ENCODE data around the gene NSUN3. TPM values are rescaled to one million over a fixed set of nuclear protein-coding genes. Genes with fewer than 3 reads are reported as not detected.

Gene NSUN3
- total and polyA plus RNA-seq, 2 of the 8 experiments (the other 6 are each of a cell fraction or from before 2014, with no cell fraction given), result 2.1 to 5.1 TPM

- Histone ChIP-seq H2AK5ac (ENCODE audit: low read depth, low read length) (no peak overlapping the region), H3K27ac (ENCODE audit: low read depth, low read length) (no peak overlapping the region), H4K5ac (ENCODE audit: insufficient read length, low read depth, low read length) (no peak overlapping the region), H2AFZ (ENCODE audit: low read length) (no peak overlapping the region), H3K4ac (replicated peaks; ENCODE audit: insufficient read length, low read depth, low read length) (no peak overlapping the region), H3K14ac (ENCODE audit: insufficient read length) (no peak overlapping the region), H3K4me1 (replicated peaks in 1 of 4; ENCODE audit: control insufficient read depth in 3 of 4, insufficient read depth in 4 of 4, low read length in 3 of 4) (no peaks in the 10 kb centered on the region), H4K8ac (ENCODE audit: extremely low read depth, insufficient read depth, low read length) (no peak overlapping the region), H3K36me3 (ENCODE audit: control insufficient read depth in 2 of 4, insufficient read depth in 4 of 4, low read length in 3 of 4) (peaks cover 0 to 5% (median 3%) of the 10 kb centered on the region in 4 experiments; a peak in 4 of 8 replicates), H3K9me3 (ENCODE audit: insufficient read depth in 2 of 2, low read depth in 1 of 2, low read length in 1 of 2) (no peaks in the 10 kb centered on the region), H3K79me2 (ENCODE audit: control insufficient read depth in 1 of 2, insufficient read depth in 2 of 2, low read length in 2 of 2) (no peaks in the 10 kb centered on the region), H3K9ac (replicated peaks in 1 of 4; ENCODE audit: extremely low read depth in 1 of 4, low read depth in 3 of 4, low read length in 3 of 4) (no peak overlapping the region), H3K27me3 (replicated peaks in 1 of 4; ENCODE audit: control insufficient read depth in 3 of 4, extremely low read depth in 1 of 4, insufficient read depth in 3 of 4, low read length in 3 of 4) (no peaks in the 10 kb centered on the region), H2BK20ac (ENCODE audit: low read length) (no peak overlapping the region), H3K56ac (replicated peaks; ENCODE audit: insufficient read length, low read depth, low read length) (no peak overlapping the region), H3K4me2 (ENCODE audit: insufficient read depth in 1 of 2, low read depth in 2 of 2, low read length in 2 of 2) (no peak overlapping the region), H2BK12ac (ENCODE audit: low read depth, low read length) (no peak overlapping the region), H3K79me1 (ENCODE audit: low read depth, low read length) (no peaks in the 10 kb centered on the region), H4K20me1 (replicated peaks in 1 of 2; ENCODE audit: control insufficient read depth in 1 of 2, insufficient read depth in 2 of 2, low read length in 2 of 2) (no peaks in the 10 kb centered on the region), H2BK120ac (replicated peaks; ENCODE audit: low read depth, low read length) (no peak overlapping the region), H4K91ac (replicated peaks; ENCODE audit: insufficient read length, low read length) (no peak overlapping the region), H3K4me3 (ENCODE audit: extremely low read depth in 1 of 4, insufficient read depth in 2 of 4, low read depth in 3 of 4, low read length in 4 of 4) (no peak overlapping the region), H2BK5ac (ENCODE audit: low read depth, low read length) (no peak overlapping the region), H3K23me2 (ENCODE audit: low read depth, low read length) (no peaks in the 10 kb centered on the region), H3K23ac (ENCODE audit: insufficient read length) (no peak overlapping the region), H3K18ac (ENCODE audit: extremely low read depth, low read length) (no peak overlapping the region), H2BK15ac (ENCODE audit: low read length) (no peak overlapping the region)
- ChIA-PET CTCF (ENCODE audit: partially characterized antibody) (no interaction called here), POLR2A (ENCODE audit: partially characterized antibody) (no interaction called here)
- DNase-seq (ENCODE audit: low read depth in 1 of 2, low spot score in 2 of 2), result no peak
- WGBS, 2 experiments (ENCODE audit: extremely low coverage in 1 of 2, insufficient coverage in 1 of 2, insufficient read length in 1 of 2, insufficient replicate concordance in 2 of 2, low coverage in 1 of 2, low lambda C conversion rate in 2 of 2, missing lambda C conversion rate in 1 of 2), result 92% methylated on average over 3 of the region's 3 CpGs; no CpG with 5 or more reads in 1 of the 2 experiments
- no peak for FAIRE-seq
- TF ChIP-seq RFX5 (IDR thresholded peaks at IDR 0.05; ENCODE audit: borderline replicate concordance, low read depth, low read length) (no peak), SIRT6 (IDR thresholded peaks at IDR 0.05; ENCODE audit: low read length) (no peak), YY1 (IDR thresholded peaks at IDR 0.05; ENCODE audit: low read depth, low read length) (no peak), ATF2 (IDR thresholded peaks at IDR 0.05; ENCODE audit: low read length) (no peak), GABPA (IDR thresholded peaks at IDR 0.05; ENCODE audit: borderline replicate concordance, insufficient read depth, low read length) (no peak), CBX8 (IDR thresholded peaks at IDR 0.05; ENCODE audit: borderline replicate concordance, low read depth, low read length) (no peak), SP4 (IDR thresholded peaks at IDR 0.05; ENCODE audit: low read length) (no peak), JUND (IDR thresholded peaks at IDR 0.05; ENCODE audit: low read length) (no peak), RXRA (IDR thresholded peaks at IDR 0.05; ENCODE audit: insufficient read depth, low read depth, low read length) (no peak), CTBP2 (IDR thresholded peaks at IDR 0.05; ENCODE audit: borderline replicate concordance, insufficient read depth, insufficient read length, low read length) (no peak), ASH2L (IDR thresholded peaks at IDR 0.05; ENCODE audit: low read length) (no peak), TAF1 (IDR thresholded peaks at IDR 0.05; ENCODE audit: low read depth, low read length) (no peak), ATF3 (IDR thresholded peaks at IDR 0.05; ENCODE audit: insufficient read depth, low read depth, low read length) (no peak)
Observed at GRCh38 chr3:94098452-94098851, 35.6 kb downstream of the NSUN3 start.
